Activated CD8-positive, alpha-beta memory T cell treated with anti-CD3 and anti-CD28 coated beads for 4 hours (primary cell): ENCODE measurements around the gene COL4A1.

Experiments
- DNase-seq, 2 donors: peaks; one replicate each; pipeline ENCODE4 v3.0.0-alpha.2; 2020; ENCODE audit warnings: low read depth in 2 of 2

The COL4A1 gene

DNA sequence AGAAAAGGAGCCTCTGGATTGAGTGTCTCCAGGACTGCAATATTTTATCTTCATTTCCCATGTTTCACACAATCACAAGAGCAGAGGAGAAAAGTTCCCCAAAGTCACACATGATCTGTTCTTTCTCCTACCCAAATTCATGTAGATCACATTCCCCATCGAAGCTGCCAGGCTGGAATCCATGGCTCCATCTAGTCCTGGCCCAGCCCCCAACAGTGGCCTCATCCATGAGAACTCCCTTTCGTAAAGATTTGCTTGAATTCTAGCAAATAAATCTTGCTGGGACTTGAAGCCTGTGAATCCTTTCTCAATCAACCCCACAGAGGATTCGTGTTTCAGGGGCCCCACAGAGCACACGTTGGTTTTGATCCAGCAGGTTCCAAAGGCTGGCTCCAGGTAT is 109.5 kb downstream of the COL4A1 start:
- no peak for DNase-seq

DNA sequence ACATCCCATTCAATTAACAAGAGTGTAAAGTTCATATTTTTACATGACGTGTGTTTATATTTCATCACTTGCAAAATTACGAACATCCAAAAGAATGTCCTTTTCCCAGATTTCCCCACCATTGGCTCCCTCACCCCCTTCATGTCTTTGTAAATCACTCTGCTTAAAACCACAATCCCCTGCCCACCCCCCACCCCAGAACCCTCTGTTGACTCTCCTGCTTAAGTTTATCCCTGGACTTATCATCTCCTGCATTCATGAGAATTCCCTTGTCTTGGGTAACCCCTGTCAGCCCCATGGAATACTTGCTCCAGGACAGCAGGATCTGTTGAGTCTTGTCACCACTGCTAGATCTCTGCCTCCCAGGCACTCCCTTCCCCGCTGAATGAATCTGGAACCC is 109.9 kb downstream of the COL4A1 start:
- DNase-seq = no peak

DNA sequence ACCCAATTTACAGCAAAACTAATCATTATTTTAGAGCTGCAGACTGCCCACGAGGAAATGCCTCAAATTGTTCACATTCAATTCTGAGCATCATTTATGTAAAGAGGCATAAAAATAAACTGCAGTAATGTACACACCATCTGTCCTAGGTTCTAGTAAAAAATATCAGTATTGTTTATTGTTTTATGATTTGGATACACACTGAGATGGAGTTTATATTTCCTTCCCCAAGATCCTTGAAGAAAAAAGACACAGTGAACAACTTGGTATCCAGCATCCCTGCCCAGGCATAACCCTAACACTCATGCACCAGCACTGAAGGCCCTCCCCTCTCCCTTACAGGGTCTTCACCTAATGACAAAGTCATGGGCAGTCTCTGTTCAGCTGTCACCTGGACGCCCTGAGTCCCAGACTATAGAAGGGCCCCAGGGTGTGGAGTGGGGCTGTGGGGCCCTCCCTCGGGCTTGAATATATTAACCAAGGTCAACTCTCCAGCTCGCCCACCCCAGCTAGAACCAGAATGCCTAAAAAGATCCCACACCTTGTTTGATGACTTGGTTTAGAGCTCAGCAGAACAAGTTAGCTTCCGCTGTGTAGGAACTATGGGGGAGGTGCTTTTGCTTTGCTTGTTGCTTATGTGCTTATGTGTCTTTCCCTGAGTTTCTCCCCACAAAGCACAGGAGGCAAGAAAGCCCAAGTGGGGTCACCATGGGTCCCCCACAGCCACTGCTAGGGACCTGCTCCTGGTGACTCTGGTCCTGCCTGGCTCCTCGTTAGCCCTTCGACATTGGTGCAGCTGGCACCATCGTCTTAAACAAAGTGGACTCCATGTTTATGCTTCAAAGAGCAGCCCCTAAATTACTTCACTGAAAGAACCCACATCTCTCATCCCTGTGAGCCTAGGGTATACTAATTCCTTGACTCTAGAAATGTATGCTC is 111.1 kb downstream of the COL4A1 start:
- DNase-seq = no peak

DNA sequence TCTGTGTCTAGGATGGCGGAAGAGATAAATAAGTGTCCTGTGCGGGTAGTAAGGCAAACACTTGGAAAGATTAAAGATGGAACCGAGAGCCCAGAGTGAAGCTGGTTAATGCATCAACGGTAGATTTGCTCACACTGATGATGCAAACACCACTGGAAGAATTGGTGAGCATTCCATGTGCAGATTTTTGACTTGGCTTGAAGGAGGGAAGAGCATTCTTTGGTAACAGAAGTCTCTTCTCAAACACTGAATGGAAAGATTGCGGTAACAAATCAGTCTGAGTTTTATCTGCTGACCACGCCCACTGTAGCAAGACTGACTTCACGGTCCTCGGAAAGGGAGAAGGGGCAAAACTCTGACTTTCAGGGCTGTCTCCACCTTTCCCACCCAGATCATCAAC is 112.5 kb downstream of the COL4A1 start:
- DNase-seq = no peak

DNA sequence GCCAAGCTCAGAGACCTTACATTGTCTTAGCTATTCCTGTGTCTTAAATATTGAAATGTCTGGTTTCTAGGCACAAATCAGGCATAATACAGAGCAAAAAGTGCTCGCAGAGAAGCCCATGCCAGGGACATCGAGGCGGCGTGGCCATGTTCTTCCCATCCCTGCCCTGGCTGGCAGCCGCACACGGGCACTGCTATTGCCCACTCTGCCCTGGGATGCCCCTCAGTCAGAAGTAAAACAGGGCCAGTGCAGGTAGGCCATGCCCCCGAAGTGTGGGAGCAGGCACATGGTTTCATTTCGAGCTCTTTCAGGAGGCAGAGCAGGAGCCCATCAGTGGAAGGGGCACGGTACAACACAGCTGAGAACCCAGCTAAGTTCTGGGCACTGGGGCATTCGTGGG is 113.5 kb downstream of the COL4A1 start:
- DNase-seq = no peak

DNA sequence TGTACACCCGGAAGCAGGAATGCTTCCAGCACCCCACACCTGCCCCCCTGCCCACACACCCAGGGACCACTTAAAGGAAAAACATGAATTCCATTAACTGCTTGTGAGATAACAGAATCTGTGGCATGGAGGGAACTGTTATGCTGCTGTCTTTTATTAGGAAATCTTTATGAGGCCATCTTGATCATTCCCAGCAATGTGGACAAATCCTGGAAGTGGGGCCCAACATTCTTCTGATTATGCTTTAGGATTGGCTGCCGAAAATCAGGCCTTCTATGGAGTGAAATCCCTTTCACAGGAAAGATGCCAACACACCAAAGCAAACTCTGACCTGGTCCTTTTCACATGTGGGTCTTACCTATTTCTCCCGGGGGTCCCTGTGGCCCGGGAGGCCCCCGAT is 114.5 kb downstream of the COL4A1 start:
- DNase-seq = no peak

DNA sequence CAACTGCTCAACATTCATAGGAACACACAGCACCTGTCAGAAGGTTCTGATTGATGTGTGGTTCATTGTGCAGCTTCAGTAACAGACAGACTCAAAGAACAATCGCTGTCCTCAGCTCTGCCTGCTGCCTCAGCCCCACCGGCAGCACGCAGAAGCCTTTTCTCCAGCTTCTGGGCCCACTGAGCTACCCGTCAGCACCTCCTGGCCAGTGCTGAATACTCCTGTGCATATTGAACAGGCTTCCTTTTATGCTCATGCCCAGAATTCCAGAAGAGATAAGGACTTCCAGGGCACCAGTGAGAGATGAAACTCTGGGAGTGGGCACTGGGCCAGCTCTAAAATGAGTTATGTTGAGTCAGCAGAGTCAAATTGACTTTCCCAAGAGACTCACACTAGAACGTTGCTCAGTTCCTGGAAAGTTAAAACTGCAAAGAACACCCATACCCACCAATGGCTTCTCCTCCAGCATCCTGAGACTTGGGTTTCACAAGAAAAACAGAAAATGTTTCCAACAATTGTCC is 119.3 kb downstream of the COL4A1 start:
- no peak for DNase-seq

DNA sequence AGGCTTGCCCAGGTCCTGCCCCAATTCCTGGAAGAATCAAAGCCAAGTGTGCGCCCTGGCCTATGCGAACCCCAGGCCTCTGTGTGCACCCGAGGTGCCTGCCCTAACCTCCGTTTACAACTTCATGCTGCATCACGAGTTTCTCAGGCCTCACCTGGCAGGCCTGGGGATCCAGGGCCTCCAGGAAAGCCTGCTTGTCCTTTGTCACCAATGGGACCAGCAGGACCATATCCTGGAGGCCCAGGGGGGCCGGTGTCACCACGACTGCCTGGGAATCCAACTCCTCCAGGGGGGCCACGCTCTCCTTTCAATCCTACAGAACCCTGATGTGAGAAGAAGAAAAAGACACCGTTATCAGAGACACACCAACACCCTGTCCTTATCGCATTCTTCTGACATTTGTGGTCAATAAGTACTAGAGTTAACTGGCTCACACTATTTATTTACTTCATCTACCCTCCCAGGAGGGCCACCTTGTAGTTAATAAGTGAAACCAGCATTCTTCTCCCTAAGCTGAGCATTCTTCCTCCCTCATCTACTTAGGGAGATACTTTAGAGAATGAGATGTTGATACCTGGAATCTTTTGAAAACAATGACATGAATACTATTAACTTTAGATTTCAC is 120.6 kb downstream of the COL4A1 start:
- no peak for DNase-seq

DNA sequence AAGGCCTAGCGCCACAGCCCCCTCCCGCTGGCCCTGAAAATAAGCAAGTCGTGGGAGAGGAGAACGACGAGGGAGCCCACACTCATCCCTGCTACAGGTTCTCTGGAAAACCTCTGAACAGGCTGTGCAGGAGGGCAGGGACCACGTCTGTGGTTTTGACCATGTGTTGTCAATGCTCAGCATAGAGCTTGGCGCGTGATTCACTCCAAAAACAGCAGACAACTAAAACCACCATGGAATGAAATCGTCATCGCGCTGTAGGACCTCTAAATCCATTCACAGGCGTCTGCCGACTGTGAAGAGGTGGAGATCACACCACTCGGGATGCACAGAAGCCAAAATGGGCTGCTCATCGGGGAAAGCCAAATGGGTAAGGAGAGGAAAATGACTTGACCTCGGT is 121.3 kb downstream of the COL4A1 start:
- no peak for DNase-seq

DNA sequence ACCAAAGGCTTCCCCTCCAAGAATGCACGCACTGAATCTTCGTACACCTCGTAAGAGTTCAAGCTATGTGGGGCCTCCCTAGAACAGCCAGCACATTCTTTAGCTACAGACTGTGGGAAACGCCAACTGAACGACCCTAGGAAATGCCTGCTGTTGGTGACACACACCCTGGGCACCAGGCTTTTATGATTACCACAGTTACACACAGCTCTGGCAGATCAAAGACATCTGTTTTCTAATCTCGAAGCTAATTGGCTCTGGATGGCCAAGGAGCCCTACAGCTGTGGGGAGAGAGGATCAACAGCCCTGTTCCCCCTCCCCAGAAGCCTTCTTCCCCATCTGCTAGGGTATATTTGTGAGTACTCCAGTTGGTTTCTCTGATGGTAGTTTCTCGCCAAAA is 123.0 kb downstream of the COL4A1 start:
- no peak for DNase-seq

DNA sequence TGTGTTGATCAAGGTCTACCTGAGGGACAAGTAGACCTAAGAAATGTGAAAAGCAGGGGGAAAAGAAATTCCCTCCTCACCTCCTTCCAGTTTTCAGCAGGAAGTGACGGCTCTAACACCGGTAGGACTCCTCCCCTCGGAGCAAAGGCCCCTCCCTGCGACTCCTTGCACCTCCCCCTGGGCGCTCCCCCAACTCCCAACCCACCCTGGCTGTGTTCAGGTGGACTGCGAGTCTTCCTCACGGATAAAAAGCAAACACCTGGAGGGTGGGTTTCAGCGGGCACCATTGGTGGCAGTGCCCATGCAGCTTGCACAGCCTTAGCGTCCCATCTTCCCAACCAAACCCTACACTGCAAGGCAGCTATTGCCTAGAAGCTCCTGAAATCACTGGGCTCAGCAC is 124.5 kb downstream of the COL4A1 start:
- DNase-seq = no peak

DNA sequence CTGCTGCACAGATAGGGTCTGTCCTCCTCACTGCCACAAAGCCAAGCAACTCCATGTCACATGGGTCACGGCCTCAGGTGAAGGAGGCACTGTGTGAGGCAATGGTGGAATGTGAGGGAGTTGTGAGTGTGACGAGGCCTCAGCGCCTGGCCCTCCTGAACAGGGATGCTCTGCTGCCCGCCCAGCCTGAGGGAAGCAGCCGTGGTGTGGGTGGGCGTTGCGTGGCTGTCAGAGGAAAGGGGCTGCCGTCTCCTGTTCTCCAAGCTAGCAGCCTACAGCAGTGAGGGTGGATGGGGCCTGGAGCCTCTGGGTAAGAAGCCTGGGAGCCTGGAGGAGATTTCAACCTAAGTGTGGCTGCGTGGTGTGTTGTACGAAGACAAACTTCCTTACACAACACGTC is 125.0 kb downstream of the COL4A1 start:
- DNase-seq = no peak

DNA sequence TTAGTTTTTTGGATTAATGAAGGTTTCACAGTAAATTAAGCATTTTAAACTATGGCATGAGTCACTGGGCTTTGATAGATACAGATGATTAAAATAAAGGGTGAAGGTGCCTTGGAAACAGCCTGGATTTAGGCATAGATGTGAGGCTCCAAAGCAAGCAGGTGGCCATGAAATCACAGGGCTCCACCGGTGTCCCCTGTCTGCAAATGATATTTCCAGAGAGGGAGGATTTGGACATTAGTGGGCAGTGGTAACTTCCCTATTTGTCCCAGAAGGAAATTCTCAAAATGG is 127.2 kb downstream of the COL4A1 start:
- DNase-seq = no peak

DNA sequence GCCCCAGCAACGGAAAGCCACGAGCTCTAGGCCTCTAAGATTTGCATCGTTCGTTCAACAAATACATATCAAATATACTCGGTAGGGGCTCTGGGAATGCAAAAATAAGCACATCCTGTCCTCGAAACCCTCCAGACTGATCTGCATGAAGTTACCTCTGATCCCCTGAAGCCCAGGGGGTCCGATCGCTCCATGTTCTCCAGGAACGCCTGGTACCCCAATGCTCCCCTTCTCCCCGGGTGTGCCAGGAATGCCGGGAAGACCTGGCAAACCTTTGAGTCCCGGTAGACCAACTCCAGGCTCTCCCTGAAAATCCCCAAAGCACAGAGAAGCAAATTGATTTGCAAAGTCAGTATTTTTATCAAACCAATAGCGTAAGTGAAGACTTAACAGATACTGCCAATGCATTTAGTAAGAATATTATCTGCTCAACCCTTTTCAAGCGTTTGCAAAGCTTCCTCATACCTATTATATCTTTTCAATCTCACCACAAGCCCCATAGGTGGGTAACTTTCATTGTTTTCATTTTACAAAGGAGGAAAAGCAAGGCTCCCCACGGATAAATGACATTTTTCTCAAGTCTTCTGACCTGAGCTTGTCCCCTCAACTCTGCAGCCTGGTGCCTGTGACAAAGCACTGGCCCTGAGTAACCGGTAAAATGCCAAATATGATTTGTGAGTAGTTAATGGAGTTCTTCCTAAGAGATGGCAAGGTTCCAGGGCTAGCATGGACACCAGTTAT is 127.7 kb downstream of the COL4A1 start:
- no peak for DNase-seq

DNA sequence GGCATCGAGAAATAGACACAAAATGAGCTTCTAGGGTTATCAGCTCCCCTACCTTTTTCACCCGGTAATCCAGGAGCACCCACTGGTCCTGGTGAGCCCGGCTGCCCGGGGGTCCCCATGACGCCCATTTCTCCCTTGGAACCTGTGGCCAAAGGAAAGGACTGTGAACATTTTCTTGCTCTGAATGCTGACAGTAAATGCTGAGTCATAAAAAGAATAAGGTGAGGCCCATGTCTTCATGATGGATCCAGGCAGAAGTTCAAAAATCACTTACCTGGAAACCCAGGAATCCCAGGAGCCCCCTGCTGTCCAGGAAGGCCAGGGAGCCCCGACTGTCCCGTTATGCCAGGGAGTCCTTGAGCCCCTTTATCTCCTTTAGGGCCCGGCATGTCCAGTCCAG is 129.2 kb downstream of the COL4A1 start:
- no peak for DNase-seq

DNA sequence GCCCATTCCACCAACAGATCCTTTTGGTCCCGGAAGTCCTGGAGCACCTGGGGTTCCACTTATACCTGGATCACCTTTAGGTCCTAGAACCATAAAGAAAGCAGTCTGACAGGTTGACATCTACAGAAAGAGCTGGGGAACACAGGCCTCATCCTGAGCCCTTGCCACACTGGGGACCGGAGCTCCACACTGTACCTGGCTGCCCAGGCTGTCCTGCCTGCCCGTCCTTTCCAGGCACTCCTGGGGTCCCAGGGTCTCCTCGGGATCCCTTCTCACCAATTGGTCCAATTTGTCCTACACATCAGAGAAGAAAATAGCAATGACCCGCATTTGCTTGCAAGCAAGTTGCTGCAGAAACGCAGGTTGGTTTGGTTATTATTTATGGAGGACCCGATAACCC is 130.5 kb downstream of the COL4A1 start:
- no peak for DNase-seq

DNA sequence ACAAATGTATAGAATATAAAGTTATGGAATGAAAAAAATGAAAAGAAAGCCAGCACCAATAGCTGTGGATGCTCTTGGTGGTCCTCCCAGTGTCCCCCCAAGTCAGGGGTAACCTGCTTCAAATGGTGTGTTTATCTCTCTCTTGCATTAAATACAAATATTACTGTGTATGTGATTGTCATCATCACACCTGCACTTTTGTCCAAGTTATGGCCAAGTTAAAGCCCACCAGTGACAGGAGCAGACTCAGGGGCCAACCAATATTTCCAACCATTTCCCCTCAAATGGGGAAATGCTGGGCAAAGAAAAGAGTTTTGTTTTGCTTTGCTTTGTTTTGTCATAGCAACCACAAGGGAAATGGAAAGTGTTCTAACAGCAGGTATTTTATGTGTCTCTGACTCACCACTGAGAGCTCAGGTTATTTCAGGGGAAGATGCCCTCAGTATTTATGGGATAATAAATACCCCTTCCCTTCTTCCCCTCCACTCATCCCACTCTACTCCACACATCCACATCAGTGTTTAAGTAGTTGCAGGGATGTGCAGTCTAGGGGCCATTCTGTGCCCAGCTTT is 133.6 kb downstream of the COL4A1 start:
- DNase-seq = no peak

DNA sequence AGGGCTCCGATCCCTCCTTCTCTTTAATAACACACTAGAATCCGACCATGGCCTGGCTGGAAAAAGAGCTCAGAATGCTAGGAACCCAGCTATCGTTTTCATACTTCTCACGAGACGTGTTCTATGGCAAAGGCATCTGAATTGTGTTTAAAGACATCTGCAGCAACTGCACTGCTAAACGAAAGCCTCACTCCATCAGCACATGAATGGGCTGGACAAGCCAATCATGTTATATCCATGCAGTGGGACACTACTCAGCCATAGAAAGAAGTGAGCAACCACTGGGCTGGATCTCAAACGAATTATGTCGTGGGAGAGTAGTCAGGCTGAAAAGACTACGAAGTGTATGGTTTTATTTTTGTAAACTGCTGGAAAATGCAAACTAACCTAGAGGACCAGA is 136.1 kb downstream of the COL4A1 start:
- no peak for DNase-seq

DNA sequence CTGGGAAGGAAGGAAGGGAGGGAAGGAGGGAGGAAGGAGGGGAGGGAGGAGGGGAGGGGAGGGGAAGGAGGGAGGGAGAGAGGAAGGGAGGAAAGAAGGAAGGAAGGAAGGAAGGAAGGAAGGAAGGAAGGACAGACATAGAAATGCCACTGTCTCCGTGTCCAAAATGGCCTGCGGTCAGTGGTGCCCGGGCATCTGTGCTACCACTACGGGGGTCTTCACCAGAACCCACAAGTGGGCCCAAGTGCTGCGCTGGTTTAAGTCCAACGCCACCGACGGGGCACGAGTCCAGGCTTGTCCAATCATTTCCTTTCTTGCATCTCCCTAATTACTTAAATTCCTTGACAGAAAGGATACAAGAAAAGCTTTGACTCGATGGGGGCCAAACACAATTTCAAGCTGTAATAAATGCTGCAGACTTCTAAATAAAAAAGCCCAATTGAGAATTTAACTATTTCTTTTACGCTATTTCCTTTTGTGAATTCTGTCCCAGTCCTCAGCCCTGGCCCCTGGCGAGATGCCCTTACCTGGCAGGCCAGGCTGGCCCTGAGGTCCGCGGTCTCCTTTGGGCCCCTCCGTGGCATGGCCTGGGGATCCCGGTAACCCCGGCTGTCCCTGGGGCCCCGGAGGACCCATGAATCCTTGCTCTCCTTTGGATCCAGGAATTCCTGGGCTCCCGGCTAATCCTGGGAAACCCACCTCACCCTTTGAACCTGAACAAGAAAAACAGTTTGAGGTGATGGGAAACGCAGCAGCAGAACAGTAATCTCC is 136.8 kb downstream of the COL4A1 start:
- DNase-seq = no peak

DNA sequence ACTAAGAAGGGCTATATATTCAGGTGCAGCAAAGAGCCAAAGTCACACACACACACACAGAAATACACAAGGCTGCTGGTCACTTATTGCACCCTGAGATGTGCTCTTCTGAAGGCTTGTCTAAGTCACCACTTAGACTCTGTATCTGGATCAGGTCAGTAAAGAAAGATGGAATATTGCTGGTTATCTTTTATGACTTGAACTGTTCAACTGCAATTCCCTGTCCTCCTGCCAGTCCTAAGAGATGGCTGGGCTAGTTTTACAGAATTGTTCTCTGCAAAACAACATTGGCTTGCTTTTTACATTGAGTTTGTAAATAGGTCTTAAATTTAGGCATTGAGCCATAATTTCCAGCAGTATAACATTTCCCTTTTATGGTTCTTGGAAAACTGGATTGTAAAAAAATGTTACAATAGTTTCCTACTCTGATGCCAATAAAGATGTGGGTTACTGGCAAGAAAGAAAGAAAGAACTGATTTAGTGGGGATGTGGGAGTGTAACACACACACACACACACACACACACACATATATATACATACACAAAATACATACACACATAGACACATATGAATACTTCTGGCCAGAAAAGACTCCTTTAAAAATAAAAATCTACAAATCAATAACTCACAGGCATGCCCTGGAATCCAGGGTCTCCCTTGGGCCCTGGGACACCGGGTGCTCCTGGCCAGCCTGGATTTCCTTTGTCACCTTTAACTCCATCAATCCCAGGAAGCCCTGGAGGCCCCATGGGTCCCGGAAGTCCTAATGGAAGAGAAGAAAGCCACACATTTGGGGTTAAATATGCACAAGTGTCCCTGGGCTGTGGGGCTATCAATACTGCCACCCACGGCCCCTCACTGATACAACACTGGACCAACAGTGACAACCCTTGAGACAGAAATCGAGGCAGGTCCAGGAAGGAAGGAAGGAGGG is 137.7 kb downstream of the COL4A1 start:
- DNase-seq = no peak
